Upper lobe of right lung (tissue), 1 donor: ENCODE data around the gene ANP32B. TPM values are rescaled to one million over a fixed set of nuclear protein-coding genes. Genes with fewer than 3 reads are reported as not detected.
A peak's percentile ranks its signal among the peaks of the same experiment; 100 is the strongest.

Source experiments
- ATAC-seq: fragments of 200-7000 bp; cut with Tn5 transposase; one replicate; pipeline ENCODE4 v1.9.1; 2020; ENCODE audit warnings: mild to moderate bottlenecking, moderate library complexity
- DNase-seq: peaks from one replicate; pipeline ENCODE4 v3.0.0-alpha.2; 2020
- H3K27ac ChIP-seq: fragments of 200-600 bp; one replicate; pipeline ENCODE4 v1.8.0; 2022
- H3K27me3 ChIP-seq: fragments of 200-600 bp; one replicate; pipeline ENCODE4 v1.8.0; 2022; ENCODE audit warnings: mild to moderate bottlenecking
- H3K36me3 ChIP-seq: fragments of 200-600 bp; one replicate; pipeline ENCODE4 v1.8.0; 2022
- H3K4me1 ChIP-seq: fragments of 200-600 bp; one replicate; pipeline ENCODE4 v1.8.0; 2022
- H3K4me3 ChIP-seq: fragments of 200-600 bp; one replicate; pipeline ENCODE4 v1.8.0; 2022; ENCODE audit warnings: mild to moderate bottlenecking
- H3K9me3 ChIP-seq: fragments of 200-600 bp; one replicate; pipeline ENCODE4 v1.8.0; 2022
- intact Hi-C: fragments of 100-400 bp; cut with DNase I; formaldehyde crosslinking; loops from one replicate; pipeline ENCODE4 v1.11.0; 2022
- total RNA-seq: library from RNA; stranded (reverse); fragmentation: NEBNext Ultra II Directional; extraction: Animal tissue kit (Norgen Biotek cat#: 25700); gene quantifications from one replicate; pipeline ENCODE4 v1.2.1, GENCODE V29; 2021
- TF ChIP-seq, protein P1 (sequence below): fragments of 200-600 bp; IDR thresholded peaks from one replicate; pipeline ENCODE4 v1.8.0; 2022; ENCODE audit warnings: antibody characterized with exemption
- donor health status: DM: no; HTN: yes; CAD: no; lungs with severe emphysema.

ANP32B gene
- total RNA-seq, 1 donor from 2014 or later: 107 TPM

DNA sequence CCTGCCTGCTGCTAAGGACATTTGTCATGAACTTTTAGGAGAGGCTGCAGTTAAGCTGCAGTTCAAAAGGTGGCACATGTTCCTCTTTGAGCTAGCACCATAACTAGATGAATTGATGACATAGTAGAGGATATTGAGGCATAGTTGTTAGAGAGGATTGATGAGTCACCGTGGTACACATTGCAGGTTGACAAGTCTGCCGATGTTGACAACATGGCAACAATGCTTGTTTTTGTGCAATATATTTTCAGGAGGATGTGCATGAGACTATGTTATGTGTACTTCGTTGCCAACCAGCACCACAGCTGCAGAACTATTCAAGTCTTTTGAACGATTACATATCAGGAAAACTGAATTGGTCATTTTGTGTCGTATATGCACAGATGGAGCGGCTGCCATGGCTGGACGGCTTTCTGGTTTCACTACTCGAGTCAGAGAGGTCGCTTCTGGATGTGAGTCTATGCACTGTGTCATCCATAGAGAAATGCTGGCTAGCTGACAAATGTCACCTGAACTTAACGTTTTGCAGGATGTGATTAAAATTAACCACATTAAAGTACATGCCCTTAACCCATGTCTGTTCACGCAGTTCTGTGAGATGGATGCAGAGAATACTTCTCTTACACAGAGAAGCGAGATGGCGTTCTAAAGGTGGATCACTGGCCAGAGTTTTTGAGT is 24.2 kb downstream of the ANP32B start:
- intact Hi-C loops: no loop called here
- no peak overlapping the region for H3K27ac ChIP-seq
- no peaks in the 10 kb centered on the region for H3K27me3 ChIP-seq
- H3K4me3 ChIP-seq: no peak overlapping the region
- H3K36me3 ChIP-seq: peaks cover 80% of the 10 kb centered on the region
- H3K4me1 ChIP-seq: peaks cover 23% of the 10 kb centered on the region
- DNase-seq (no peak), ATAC-seq (no peak)
- no peaks in the 10 kb centered on the region for H3K9me3 ChIP-seq
- TF ChIP-seq, protein P1, sequence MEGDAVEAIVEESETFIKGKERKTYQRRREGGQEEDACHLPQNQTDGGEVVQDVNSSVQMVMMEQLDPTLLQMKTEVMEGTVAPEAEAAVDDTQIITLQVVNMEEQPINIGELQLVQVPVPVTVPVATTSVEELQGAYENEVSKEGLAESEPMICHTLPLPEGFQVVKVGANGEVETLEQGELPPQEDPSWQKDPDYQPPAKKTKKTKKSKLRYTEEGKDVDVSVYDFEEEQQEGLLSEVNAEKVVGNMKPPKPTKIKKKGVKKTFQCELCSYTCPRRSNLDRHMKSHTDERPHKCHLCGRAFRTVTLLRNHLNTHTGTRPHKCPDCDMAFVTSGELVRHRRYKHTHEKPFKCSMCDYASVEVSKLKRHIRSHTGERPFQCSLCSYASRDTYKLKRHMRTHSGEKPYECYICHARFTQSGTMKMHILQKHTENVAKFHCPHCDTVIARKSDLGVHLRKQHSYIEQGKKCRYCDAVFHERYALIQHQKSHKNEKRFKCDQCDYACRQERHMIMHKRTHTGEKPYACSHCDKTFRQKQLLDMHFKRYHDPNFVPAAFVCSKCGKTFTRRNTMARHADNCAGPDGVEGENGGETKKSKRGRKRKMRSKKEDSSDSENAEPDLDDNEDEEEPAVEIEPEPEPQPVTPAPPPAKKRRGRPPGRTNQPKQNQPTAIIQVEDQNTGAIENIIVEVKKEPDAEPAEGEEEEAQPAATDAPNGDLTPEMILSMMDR: no peak

DNA sequence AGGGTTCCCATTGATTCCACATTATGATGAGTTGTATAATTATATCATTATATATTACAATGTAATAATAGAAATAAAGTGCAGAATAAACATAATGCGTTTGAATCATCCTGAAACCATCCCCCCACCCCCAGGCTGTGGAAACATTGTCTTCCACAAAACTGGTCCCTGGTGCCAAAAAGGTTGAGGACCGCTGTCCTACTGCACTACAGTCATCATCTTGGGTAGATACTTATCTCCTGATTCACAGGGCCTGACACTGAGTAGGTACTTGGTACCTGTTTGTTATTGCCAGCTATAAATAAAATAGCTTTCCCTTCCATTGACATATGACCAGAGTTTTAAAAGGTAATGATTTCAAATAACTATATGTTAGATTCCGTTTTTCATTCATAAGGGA is 25.6 kb downstream of the ANP32B start:
- no peak overlapping the region for H3K4me3 ChIP-seq
- peaks cover 89% of the 10 kb centered on the region for H3K36me3 ChIP-seq
- intact Hi-C loops: no loop called here
- H3K27ac ChIP-seq: no peak overlapping the region
- no peak for ATAC-seq
- TF ChIP-seq, protein P1: no peak
- H3K4me1 ChIP-seq: peaks cover 14% of the 10 kb centered on the region
- no peak for DNase-seq
- no peaks in the 10 kb centered on the region for H3K27me3 ChIP-seq
- no peaks in the 10 kb centered on the region for H3K9me3 ChIP-seq

DNA sequence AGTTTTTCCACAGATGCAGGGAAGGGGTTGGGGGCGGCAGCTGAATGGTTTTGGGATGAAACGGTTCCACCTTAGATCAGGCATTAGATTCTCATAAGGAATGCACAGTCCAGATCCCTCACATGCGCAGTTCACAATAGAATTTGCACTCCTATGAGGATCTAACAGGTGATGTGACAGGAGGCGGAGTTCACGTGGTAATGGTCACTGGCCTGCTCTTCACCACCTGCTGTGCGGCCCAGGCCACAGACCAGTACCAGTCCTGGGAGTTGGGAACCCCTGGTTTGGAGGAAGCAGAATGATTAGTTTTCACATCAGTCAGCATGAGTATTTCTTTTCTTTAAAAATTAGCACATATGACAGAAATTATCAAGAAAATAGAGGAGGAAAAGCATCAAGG is 26.3 kb downstream of the ANP32B start:
- H3K36me3 ChIP-seq: peaks cover 90% of the 10 kb centered on the region
- H3K4me3 ChIP-seq: no peak overlapping the region
- no peak for ATAC-seq
- no peaks in the 10 kb centered on the region for H3K9me3 ChIP-seq
- TF ChIP-seq, protein P1: no peak
- intact Hi-C loops: no loop called here
- no peak for DNase-seq
- peaks cover 14% of the 10 kb centered on the region for H3K4me1 ChIP-seq
- no peak overlapping the region for H3K27ac ChIP-seq
- H3K27me3 ChIP-seq: no peaks in the 10 kb centered on the region

DNA sequence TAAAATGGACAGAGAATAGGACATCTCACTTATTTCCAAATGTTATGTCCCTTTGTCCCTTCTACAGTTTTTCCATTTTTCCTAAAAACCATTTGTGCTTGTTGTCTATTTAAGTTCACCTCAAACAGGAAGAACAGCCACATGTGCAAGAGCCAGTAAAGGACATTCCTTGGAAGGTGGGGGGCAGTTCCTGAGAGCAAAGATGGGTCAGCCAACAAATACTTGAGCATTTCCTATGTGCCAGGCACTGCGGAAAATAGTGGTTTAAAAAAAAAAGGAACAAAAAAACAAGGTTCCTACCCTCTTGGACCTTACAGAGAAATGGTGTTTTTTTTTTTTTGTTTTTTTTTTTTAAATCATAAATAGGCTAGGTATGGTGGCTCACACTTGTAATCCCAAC is 26.8 kb downstream of the ANP32B start:
- H3K4me1 ChIP-seq: peaks cover 14% of the 10 kb centered on the region
- peaks cover 90% of the 10 kb centered on the region for H3K36me3 ChIP-seq
- H3K9me3 ChIP-seq: no peaks in the 10 kb centered on the region
- TF ChIP-seq, protein P1: no peak
- ATAC-seq: peak; percentile 59
- no peak for DNase-seq
- intact Hi-C loops: no loop called here
- no peak overlapping the region for H3K27ac ChIP-seq
- H3K27me3 ChIP-seq: no peaks in the 10 kb centered on the region
- H3K4me3 ChIP-seq: no peak overlapping the region

DNA sequence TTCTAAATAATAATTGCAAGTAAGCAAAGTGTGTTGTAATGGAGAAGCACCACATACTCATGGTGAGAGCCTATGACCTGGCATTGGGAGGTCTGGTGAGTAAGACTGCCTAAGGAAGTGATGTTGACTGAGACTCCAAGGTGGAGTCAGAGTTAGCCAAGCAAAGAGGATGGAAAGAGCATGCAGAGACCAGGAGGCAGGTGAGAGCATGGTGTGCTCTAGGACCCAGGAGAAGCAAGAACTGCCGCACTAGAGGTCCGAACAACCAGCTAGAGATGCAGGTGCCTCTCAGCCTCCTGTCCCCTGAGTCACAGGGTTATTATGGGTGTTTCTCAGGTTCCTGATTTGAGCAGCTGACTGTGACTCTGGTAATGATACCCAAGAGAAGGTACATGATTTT is 27.3 kb downstream of the ANP32B start:
- intact Hi-C loops: no loop called here
- H3K27ac ChIP-seq: no peak overlapping the region
- peak; percentile 76 for ATAC-seq

More for the DNA sequence above, 27.3 kb downstream of the ANP32B start:
- Histone ChIP-seq H3K27me3 (no peaks in the 10 kb centered on the region), H3K4me3 (no peak overlapping the region), H3K4me1 (peaks cover 14% of the 10 kb centered on the region), H3K36me3 (peaks cover 90% of the 10 kb centered on the region), H3K9me3 (no peaks in the 10 kb centered on the region)
- DNase-seq: no peak
- TF ChIP-seq, protein P1: no peak
